CD4-positive, alpha-beta T cell treated with Interleukin-12 subunit alpha and Interleukin-12 subunit beta, for 1 hour (primary cell): ENCODE data around the gene KCNMA1.
A peak's percentile ranks its signal among the peaks of the same experiment; 100 is the strongest.

Experiments
- DNase-seq: peaks from one replicate; pipeline ENCODE4 v3.0.0-alpha.2; 2020

Gene KCNMA1

GRCh38 chr10:77023396-77023795 is 614.2 kb downstream of the KCNMA1 start:
- no peak for DNase-seq

- no peak for DNase-seq
Measured at GRCh38 chr10:77022671-77023070, 614.9 kb downstream of the KCNMA1 start.

GRCh38 chr10:77021966-77022490 is 615.6 kb downstream of the KCNMA1 start:
- DNase-seq: no peak

- DNase-seq: no peak
Measured at GRCh38 chr10:77020426-77021040, 617.1 kb downstream of the KCNMA1 start.

GRCh38 chr10:77016855-77017254 is 620.8 kb downstream of the KCNMA1 start:
- no peak for DNase-seq

GRCh38 chr10:77016278-77016815 is 621.3 kb downstream of the KCNMA1 start:
- DNase-seq: no peak

- DNase-seq: no peak
Measured at GRCh38 chr10:77015360-77015759, 622.2 kb downstream of the KCNMA1 start.

- no peak for DNase-seq
Measured at GRCh38 chr10:77012812-77013500, 624.7 kb downstream of the KCNMA1 start.

- no peak for DNase-seq
Measured at GRCh38 chr10:77011874-77012811, 625.5 kb downstream of the KCNMA1 start.

- DNase-seq: no peak
Measured at GRCh38 chr10:77010430-77010829, 627.2 kb downstream of the KCNMA1 start.

GRCh38 chr10:77007834-77008233 is 629.8 kb downstream of the KCNMA1 start:
- DNase-seq: no peak

- no peak for DNase-seq
Measured at GRCh38 chr10:77006836-77007511, 630.6 kb downstream of the KCNMA1 start.

- no peak for DNase-seq
Measured at GRCh38 chr10:77005871-77006270, 631.7 kb downstream of the KCNMA1 start.

- DNase-seq: peak; percentile 6
Measured at GRCh38 chr10:77004917-77005564, 632.6 kb downstream of the KCNMA1 start.

GRCh38 chr10:77002872-77003271 is 634.7 kb downstream of the KCNMA1 start:
- DNase-seq: no peak

- no peak for DNase-seq
Measured at GRCh38 chr10:77001206-77001605, 636.4 kb downstream of the KCNMA1 start.

- no peak for DNase-seq
Measured at GRCh38 chr10:76998451-76998850, 639.2 kb downstream of the KCNMA1 start.

GRCh38 chr10:76997631-76998030 is 640.0 kb downstream of the KCNMA1 start:
- no peak for DNase-seq

- DNase-seq: no peak
Measured at GRCh38 chr10:76995023-76995422, 642.6 kb downstream of the KCNMA1 start.

- DNase-seq: no peak
Measured at GRCh38 chr10:76993213-76993612, 644.4 kb downstream of the KCNMA1 start.

GRCh38 chr10:76992467-76992866 is 645.1 kb downstream of the KCNMA1 start:
- no peak for DNase-seq

GRCh38 chr10:76991621-76992020 is 646.0 kb downstream of the KCNMA1 start:
- DNase-seq: no peak
